Measurements from ENCODE around the gene HDAC9. TPM values are rescaled to one million over a fixed set of nuclear protein-coding genes. Genes with fewer than 3 reads are reported as not detected.

Gene HDAC9
- total RNA-seq, 1 experiment from 2014 or later = 159 TPM

DNA sequence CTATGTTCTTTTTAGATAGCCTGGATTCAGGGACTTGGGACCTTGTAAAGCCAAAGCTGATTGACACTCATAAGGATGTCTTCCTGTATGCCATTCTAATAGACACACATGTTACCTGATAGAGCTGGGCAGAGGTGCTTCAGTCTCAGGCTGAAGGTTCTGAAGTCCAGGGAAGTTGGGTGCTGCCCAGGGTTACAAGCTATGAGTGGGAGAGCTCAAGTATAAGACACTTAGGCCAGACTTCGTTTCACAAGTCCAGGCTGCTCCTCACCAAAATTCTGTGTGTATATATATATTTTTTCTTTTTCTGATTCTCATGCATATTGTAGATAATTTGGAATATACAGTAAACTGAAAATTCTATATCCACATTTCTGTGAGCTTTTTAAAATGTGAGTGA lies 144.2 kb downstream of the HDAC9 start:
- no TSS peak for BruUV-seq (replicated peaks)
- intact Hi-C loops (cut with micrococcal nuclease; ENCODE audit: unreplicated experiment) = no loop called here
- Mint-ChIP-seq H3K4me3 (ENCODE audit: low read depth, unreplicated experiment) (no peak overlapping the region), H3K4me1 (ENCODE audit: low read depth, unreplicated experiment) (peaks cover 21% of the 10 kb centered on the region), H3K36me3 (ENCODE audit: insufficient read depth, unreplicated experiment) (peaks cover 13% of the 10 kb centered on the region), H3K27ac (ENCODE audit: unreplicated experiment) (no peak overlapping the region), H3K27me3 (ENCODE audit: unreplicated experiment) (no peaks in the 10 kb centered on the region), H3K9me3 (ENCODE audit: low read depth, unreplicated experiment) (no peaks in the 10 kb centered on the region)
- CTCF ChIA-PET = no interaction called here
- DNase-seq = no peak
- TF ChIP-seq, protein P1, sequence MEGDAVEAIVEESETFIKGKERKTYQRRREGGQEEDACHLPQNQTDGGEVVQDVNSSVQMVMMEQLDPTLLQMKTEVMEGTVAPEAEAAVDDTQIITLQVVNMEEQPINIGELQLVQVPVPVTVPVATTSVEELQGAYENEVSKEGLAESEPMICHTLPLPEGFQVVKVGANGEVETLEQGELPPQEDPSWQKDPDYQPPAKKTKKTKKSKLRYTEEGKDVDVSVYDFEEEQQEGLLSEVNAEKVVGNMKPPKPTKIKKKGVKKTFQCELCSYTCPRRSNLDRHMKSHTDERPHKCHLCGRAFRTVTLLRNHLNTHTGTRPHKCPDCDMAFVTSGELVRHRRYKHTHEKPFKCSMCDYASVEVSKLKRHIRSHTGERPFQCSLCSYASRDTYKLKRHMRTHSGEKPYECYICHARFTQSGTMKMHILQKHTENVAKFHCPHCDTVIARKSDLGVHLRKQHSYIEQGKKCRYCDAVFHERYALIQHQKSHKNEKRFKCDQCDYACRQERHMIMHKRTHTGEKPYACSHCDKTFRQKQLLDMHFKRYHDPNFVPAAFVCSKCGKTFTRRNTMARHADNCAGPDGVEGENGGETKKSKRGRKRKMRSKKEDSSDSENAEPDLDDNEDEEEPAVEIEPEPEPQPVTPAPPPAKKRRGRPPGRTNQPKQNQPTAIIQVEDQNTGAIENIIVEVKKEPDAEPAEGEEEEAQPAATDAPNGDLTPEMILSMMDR (IDR thresholded peaks at IDR 0.05; ENCODE audit: unreplicated experiment) = no peak

DNA sequence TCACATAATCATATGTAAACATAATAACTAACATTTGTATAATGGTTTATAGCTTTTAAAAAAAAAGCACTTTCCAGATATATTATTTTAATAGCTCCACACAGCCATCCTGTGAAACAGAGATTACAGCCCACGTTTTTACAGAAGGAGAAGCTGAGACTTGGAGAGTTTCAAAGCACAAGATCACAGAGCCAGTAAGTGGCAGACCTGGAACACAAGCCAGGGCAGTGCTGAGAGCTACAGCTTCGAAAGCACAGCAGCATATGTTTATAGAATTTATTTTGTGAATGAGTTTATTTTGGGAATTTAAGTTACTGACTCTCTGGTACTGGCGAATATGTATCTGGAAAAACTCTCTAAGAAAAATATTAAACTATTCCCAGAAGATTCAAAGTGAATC lies 149.4 kb downstream of the HDAC9 start:
- Mint-ChIP-seq H3K27me3 (ENCODE audit: unreplicated experiment) (no peaks in the 10 kb centered on the region), H3K27ac (ENCODE audit: unreplicated experiment) (no peak overlapping the region), H3K36me3 (ENCODE audit: insufficient read depth, unreplicated experiment) (peaks cover 32% of the 10 kb centered on the region), H3K4me1 (ENCODE audit: low read depth, unreplicated experiment) (no peaks in the 10 kb centered on the region), H3K9me3 (ENCODE audit: low read depth, unreplicated experiment) (no peaks in the 10 kb centered on the region), H3K4me3 (ENCODE audit: low read depth, unreplicated experiment) (no peak overlapping the region)
- DNase-seq = no peak
- BruUV-seq (replicated peaks) = no TSS peak
- intact Hi-C loops (cut with micrococcal nuclease; ENCODE audit: unreplicated experiment) = no loop called here
- TF ChIP-seq, protein P1 (IDR thresholded peaks at IDR 0.05; ENCODE audit: unreplicated experiment) = no peak
- CTCF ChIA-PET = no interaction called here

GRCh38 chr7:18647582-18647981 lies 152.0 kb downstream of the HDAC9 start:
- CTCF ChIA-PET = no interaction called here
- no TSS peak for BruUV-seq (replicated peaks)
- DNase-seq = no peak
- TF ChIP-seq, protein P1 (IDR thresholded peaks at IDR 0.05; ENCODE audit: unreplicated experiment) = no peak
- Mint-ChIP-seq H3K27me3 (ENCODE audit: unreplicated experiment) (no peaks in the 10 kb centered on the region), H3K4me3 (ENCODE audit: low read depth, unreplicated experiment) (no peak overlapping the region), H3K9me3 (ENCODE audit: low read depth, unreplicated experiment) (no peaks in the 10 kb centered on the region), H3K27ac (ENCODE audit: unreplicated experiment) (no peak overlapping the region), H3K36me3 (ENCODE audit: insufficient read depth, unreplicated experiment) (peaks cover 30% of the 10 kb centered on the region), H3K4me1 (ENCODE audit: low read depth, unreplicated experiment) (no peaks in the 10 kb centered on the region)
- intact Hi-C loops (cut with micrococcal nuclease; ENCODE audit: unreplicated experiment) = no loop called here

DNA sequence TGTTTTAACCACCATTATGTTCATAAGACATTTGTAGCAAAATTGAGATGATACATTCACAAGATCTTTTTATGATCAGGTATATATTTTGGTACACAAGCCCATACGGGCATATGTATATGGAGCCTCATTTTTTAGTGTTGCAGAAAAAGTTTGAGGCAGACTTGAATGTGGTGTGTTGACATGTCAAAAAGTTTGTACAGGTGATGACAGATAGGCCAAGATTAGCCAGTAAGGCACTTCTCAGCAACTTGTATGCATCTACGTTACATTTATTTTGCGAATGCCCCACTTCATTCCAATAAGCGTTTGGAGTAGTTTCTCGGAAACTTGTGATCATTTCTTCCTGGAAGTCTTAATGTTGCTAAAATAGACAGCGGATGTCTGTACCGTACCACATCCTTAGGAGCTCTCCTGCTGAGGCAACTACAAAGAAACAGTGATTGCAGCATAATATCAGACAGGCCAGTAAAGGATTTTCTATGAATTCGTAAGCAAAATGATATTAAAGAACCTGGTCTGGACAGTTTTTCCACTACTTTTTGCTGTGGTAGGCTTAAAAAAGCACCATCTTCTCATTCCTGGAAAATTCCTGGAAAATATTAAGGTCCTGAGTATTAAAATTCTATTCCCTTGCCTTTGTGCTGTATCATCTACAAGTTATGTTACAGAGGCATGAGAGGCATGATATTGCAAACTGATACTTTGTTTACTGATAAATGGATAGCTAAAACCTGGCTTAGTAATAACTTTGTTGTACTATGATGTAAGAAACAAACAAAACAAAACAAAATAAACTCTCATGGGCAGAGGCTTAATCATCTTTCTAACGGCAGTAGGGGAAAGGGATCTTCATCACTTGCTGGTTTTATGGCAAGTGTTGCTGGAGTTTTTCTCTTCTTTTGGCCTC lies 153.6 kb downstream of the HDAC9 start:
- TF ChIP-seq, protein P1 (IDR thresholded peaks at IDR 0.05; ENCODE audit: unreplicated experiment) = no peak
- Mint-ChIP-seq H3K4me3 (ENCODE audit: low read depth, unreplicated experiment) (no peak overlapping the region), H3K27me3 (ENCODE audit: unreplicated experiment) (no peaks in the 10 kb centered on the region), H3K27ac (ENCODE audit: unreplicated experiment) (no peak overlapping the region), H3K9me3 (ENCODE audit: low read depth, unreplicated experiment) (no peaks in the 10 kb centered on the region), H3K36me3 (ENCODE audit: insufficient read depth, unreplicated experiment) (peaks cover 34% of the 10 kb centered on the region), H3K4me1 (ENCODE audit: low read depth, unreplicated experiment) (no peaks in the 10 kb centered on the region)
- BruUV-seq (replicated peaks) = no TSS peak
- intact Hi-C loops (cut with micrococcal nuclease; ENCODE audit: unreplicated experiment) = no loop called here
- no peak for DNase-seq
- CTCF ChIA-PET = no interaction called here

Measured in Calu3 (cell line).